SK-N-SH treated with all-trans-retinoic acid at 6 μM for 48 hours (cell line): Measurements from ENCODE around the gene NKX1-1.

Experiments used
- ATAC-seq: fragments of 200-7000 bp; cut with Tn5 transposase; 3 replicates; pipeline ENCODE4 v1.9.1; 2020; ENCODE audit warnings: mild to moderate bottlenecking, moderate library complexity
- ARNTL ChIP-seq: fragments of 450-650 bp; formaldehyde crosslinking; IDR thresholded peaks from 2 replicates; pipeline ENCODE4 v1.5.0; 2020; ENCODE audit warnings: low read depth, mild to moderate bottlenecking, moderate library complexity, borderline replicate concordance
- BACH2 ChIP-seq: fragments of 250-450 bp; sonication (Bioruptor Pico); IDR thresholded peaks from 2 replicates; pipeline ENCODE4 v1.9.0; 2021; ENCODE audit warnings: mild to moderate bottlenecking, borderline replicate concordance
- CREB5 ChIP-seq: fragments of 250-450 bp; sonication (Bioruptor Pico); IDR thresholded peaks from 2 replicates; pipeline ENCODE4 v1.5.1; 2020; ENCODE audit warnings: low read depth, mild to moderate bottlenecking, moderate library complexity
- CSDC2 ChIP-seq: fragments of 250-450 bp; sonication (Bioruptor Pico); IDR thresholded peaks from 2 replicates; pipeline ENCODE4 v1.5.0; 2020; ENCODE audit warnings: mild to moderate bottlenecking, moderate library complexity
- CSRNP3 ChIP-seq: fragments of 250-450 bp; sonication (Bioruptor Pico); IDR thresholded peaks from 2 replicates; pipeline ENCODE4 v1.5.1; 2021; ENCODE audit warnings: mild to moderate bottlenecking, moderate library complexity
- ESRRG ChIP-seq: fragments of 250-450 bp; sonication (Bioruptor Pico); IDR thresholded peaks from 2 replicates; pipeline ENCODE4 v1.6.1; 2021; ENCODE audit warnings: mild to moderate bottlenecking
- GLIS3 ChIP-seq: fragments of 250-450 bp; sonication (Bioruptor Pico); IDR thresholded peaks from 2 replicates; pipeline ENCODE4 v1.5.0; 2020; ENCODE audit warnings: mild to moderate bottlenecking, moderate library complexity
- ISL1 ChIP-seq: fragments of 250-450 bp; sonication (Bioruptor Pico); IDR thresholded peaks from 2 replicates; pipeline ENCODE4 v2.1.2; 2022; ENCODE audit warnings: mild to moderate bottlenecking, moderate library complexity
- OSR1 ChIP-seq: fragments of 250-450 bp; sonication (Bioruptor Pico); IDR thresholded peaks from 2 replicates; pipeline ENCODE4 v1.8.0; 2022; ENCODE audit warnings: moderate library complexity, mild to moderate bottlenecking, inconsistent platforms
- PATZ1 ChIP-seq: fragments of 250-450 bp; sonication (Bioruptor Pico); IDR thresholded peaks from 2 replicates; pipeline ENCODE4 v1.8.0; 2020; ENCODE audit warnings: mild to moderate bottlenecking, moderate library complexity, borderline replicate concordance
- POU6F1 ChIP-seq: fragments of 250-450 bp; sonication (Bioruptor Pico); IDR thresholded peaks from 2 replicates; pipeline ENCODE4 v1.8.0; 2021; ENCODE audit warnings: low read depth, mild to moderate bottlenecking, moderate library complexity, borderline replicate concordance
- PPARA ChIP-seq: fragments of 250-450 bp; sonication (Bioruptor Pico); IDR thresholded peaks from 2 replicates; pipeline ENCODE4 v1.5.0; 2020; ENCODE audit warnings: mild to moderate bottlenecking, borderline replicate concordance
- RARB ChIP-seq: fragments of 250-450 bp; sonication (Bioruptor Pico); IDR thresholded peaks from 2 replicates; pipeline ENCODE4 v1.8.0; 2021; ENCODE audit warnings: mild to moderate bottlenecking, moderate library complexity
- SNAI2 ChIP-seq: fragments of 250-450 bp; sonication (Bioruptor Pico); IDR thresholded peaks from 2 replicates; pipeline ENCODE4 v1.5.0; 2020; ENCODE audit warnings: mild to moderate bottlenecking, moderate library complexity
- TOX ChIP-seq: fragments of 250-450 bp; sonication (Bioruptor Pico); IDR thresholded peaks from 2 replicates; pipeline ENCODE4 v1.8.0; 2021; ENCODE audit warnings: mild to moderate bottlenecking, moderate library complexity, borderline replicate concordance
- TSHZ2 ChIP-seq: fragments of 250-450 bp; sonication (Bioruptor Pico); IDR thresholded peaks from 2 replicates; pipeline ENCODE4 v1.5.0; 2020; ENCODE audit warnings: mild to moderate bottlenecking, moderate library complexity
- ZC3H10 ChIP-seq: fragments of 250-450 bp; sonication (Bioruptor Pico); IDR thresholded peaks from 2 replicates; pipeline ENCODE4 v1.5.1; 2021; ENCODE audit warnings: mild to moderate bottlenecking, moderate library complexity
- ZFP3 ChIP-seq: fragments of 250-450 bp; sonication (Bioruptor Pico); IDR thresholded peaks from 2 replicates; pipeline ENCODE4 v1.5.0; 2020; ENCODE audit warnings: mild to moderate bottlenecking, moderate library complexity
- ZFP30 ChIP-seq: fragments of 450-650 bp; formaldehyde crosslinking; IDR thresholded peaks from 2 replicates; pipeline ENCODE4 v1.5.0; 2022; ENCODE audit warnings: mild to moderate bottlenecking, moderate library complexity
- ZNF565 ChIP-seq: fragments of 450-650 bp; formaldehyde crosslinking; conservative IDR thresholded peaks from 2 replicates; pipeline ENCODE4 v1.5.0; 2020; ENCODE audit warnings: low read depth, mild to moderate bottlenecking, moderate library complexity
- ZNF70 ChIP-seq: fragments of 450-650 bp; formaldehyde crosslinking; IDR thresholded peaks from 2 replicates; pipeline ENCODE4 v1.5.0; 2020; ENCODE audit warnings: mild to moderate bottlenecking, moderate library complexity
- ZNF8 ChIP-seq: fragments of 450-650 bp; formaldehyde crosslinking; IDR thresholded peaks from 2 replicates; pipeline ENCODE4 v1.5.0; 2020; ENCODE audit warnings: mild to moderate bottlenecking, moderate library complexity

NKX1-1 gene

GRCh38 chr4:1418494-1419285 is 12.4 kb upstream of the NKX1-1 start:
- TF ChIP-seq CSDC2 (CRISPR knock-in tag) (no peak), ESRRG (CRISPR knock-in tag) (no peak), ZNF565 (CRISPR knock-in tag) (no peak), PPARA (CRISPR knock-in tag) (no peak), PATZ1 (CRISPR knock-in tag) (no peak), CSRNP3 (no peak), ZFP3 (CRISPR knock-in tag) (no peak), ISL1 (CRISPR knock-in tag) (no peak), CREB5 (CRISPR knock-in tag) (no peak), RARB (CRISPR knock-in tag) (no peak), GLIS3 (CRISPR knock-in tag) (no peak), BACH2 (CRISPR knock-in tag) (no peak), TSHZ2 (CRISPR knock-in tag) (no peak), ZC3H10 (CRISPR knock-in tag) (no peak), SNAI2 (no peak), ZNF70 (CRISPR knock-in tag) (no peak), ZFP30 (CRISPR knock-in tag) (no peak), ARNTL (CRISPR knock-in tag) (no peak), ZNF8 (CRISPR knock-in tag) (no peak)
- TF ChIP-seq, all 23 proteins: peak for 0
- no peak for ATAC-seq

GRCh38 chr4:1417522-1418390 is 11.5 kb upstream of the NKX1-1 start:
- ATAC-seq, result peak; percentile 45
- TF ChIP-seq ISL1 (CRISPR knock-in tag) (no peak), OSR1 (CRISPR knock-in tag) (no peak), TOX (CRISPR knock-in tag) (no peak), TSHZ2 (CRISPR knock-in tag) (no peak), ZNF565 (CRISPR knock-in tag) (no peak), PATZ1 (CRISPR knock-in tag) (no peak), POU6F1 (CRISPR knock-in tag) (no peak), ARNTL (CRISPR knock-in tag) (no peak)
